Osteoblast (primary cell): Measurements from ENCODE around the gene TDRD9. TPM values are rescaled to one million over a fixed set of nuclear protein-coding genes. Genes with fewer than 3 reads are reported as not detected.

ENCODE experiments used
- DNase-seq: peaks from one replicate; pipeline ENCODE4 v3.0.0; 2011; ENCODE audit warnings: low spot score, mixed read lengths; ENCODE audit not compliant: insufficient read length; ENCODE audit errors: missing footprints
- H2AFZ ChIP-seq: 2 replicates; pipeline ENCODE4 v1.6.0; 2011; ENCODE audit warnings: mild to moderate bottlenecking, low read length
- H3K27ac ChIP-seq: 2 replicates; pipeline ENCODE4 v1.5.1; 2011; ENCODE audit warnings: mild to moderate bottlenecking, low read depth, low read length, moderate library complexity
- H3K27me3 ChIP-seq: 2 replicates; pipeline ENCODE4 v1.6.0; 2012; ENCODE audit warnings: mild to moderate bottlenecking, control low read depth, inconsistent platforms, low read length, moderate library complexity; ENCODE audit not compliant: insufficient read depth
- H3K36me3 ChIP-seq: 2 replicates; pipeline ENCODE4 v1.5.1; 2011; ENCODE audit warnings: mild to moderate bottlenecking, low read length, control low read depth, moderate library complexity; ENCODE audit not compliant: insufficient read depth
- H3K4me1 ChIP-seq: 2 replicates; pipeline ENCODE4 v1.5.1; 2011; ENCODE audit warnings: mild to moderate bottlenecking, low read length, control low read depth, moderate library complexity; ENCODE audit not compliant: insufficient read depth
- H3K4me2 ChIP-seq: 2 replicates; pipeline ENCODE4 v1.6.0; 2011; ENCODE audit warnings: mild to moderate bottlenecking, low read length; ENCODE audit not compliant: insufficient read depth
- H3K4me3 ChIP-seq: fragments of 200-600 bp; sonication (generic); 3 replicates; pipeline ENCODE4 v1.5.1; 2012; ENCODE audit warnings: mild to moderate bottlenecking, low read length, inconsistent platforms; ENCODE audit not compliant: insufficient read depth
- H3K79me2 ChIP-seq: 2 replicates; pipeline ENCODE4 v1.6.0; 2012; ENCODE audit warnings: mild to moderate bottlenecking, low read length, control low read depth, inconsistent platforms; ENCODE audit not compliant: insufficient read depth
- H3K9me3 ChIP-seq: 2 replicates; pipeline ENCODE4 v1.5.1; 2011; ENCODE audit warnings: low read depth, low read length, control low read depth
- H4K20me1 ChIP-seq: 2 replicates; pipeline ENCODE4 v1.6.0; 2012; ENCODE audit warnings: mild to moderate bottlenecking, low read length, control low read depth; ENCODE audit not compliant: insufficient read depth
- CTCF ChIP-seq: IDR thresholded peaks from 2 replicates; pipeline ENCODE4 v1.5.1; 2011; ENCODE audit warnings: mild to moderate bottlenecking, low read depth, low read length, moderate library complexity; ENCODE audit errors: extremely low read depth
- total RNA-seq: library from RNA; depleted of rRNA; stranded (reverse); fragments of >200 nt; gene quantifications from 2 replicates; pipeline ENCODE4 v1.2.3, GENCODE V29; 2012

Gene TDRD9
- total RNA-seq, 1 donor, result 1.1 TPM

- Histone ChIP-seq H3K4me3 (no peak overlapping the region), H3K79me2 (no peaks in the 10 kb centered on the region), H3K36me3 (no peaks in the 10 kb centered on the region), H3K4me2 (no peak overlapping the region), H3K4me1 (no peaks in the 10 kb centered on the region), H4K20me1 (no peaks in the 10 kb centered on the region), H3K27ac (no peak overlapping the region), H3K27me3 (no peaks in the 10 kb centered on the region), H3K9me3 (no peaks in the 10 kb centered on the region), H2AFZ (no peak overlapping the region)
- TF ChIP-seq CTCF, result no peak
- no peak for DNase-seq
Measured at GRCh38 chr14:103932791-103933490, 4.7 kb downstream of the TDRD9 start.

GRCh38 chr14:103935102-103935501, 6.8 kb downstream of the TDRD9 start:
- no peak overlapping the region for H3K27ac ChIP-seq
- H3K9me3 ChIP-seq, result no peaks in the 10 kb centered on the region
- peaks cover 7% of the 10 kb centered on the region for H3K27me3 ChIP-seq
- TF ChIP-seq CTCF, result no peak
- no peak for DNase-seq
- no peak overlapping the region for H3K4me3 ChIP-seq
- no peaks in the 10 kb centered on the region for H4K20me1 ChIP-seq
- H3K4me1 ChIP-seq, result no peaks in the 10 kb centered on the region
- H3K36me3 ChIP-seq, result no peaks in the 10 kb centered on the region
- H2AFZ ChIP-seq, result no peak overlapping the region
- H3K79me2 ChIP-seq, result no peaks in the 10 kb centered on the region
- H3K4me2 ChIP-seq, result no peak overlapping the region

GRCh38 chr14:103941462-103941861, 13.2 kb downstream of the TDRD9 start:
- no peak for TF ChIP-seq CTCF

GRCh38 chr14:103941973-103942736, 13.9 kb downstream of the TDRD9 start, which contains the start of gene RD3L:
Gene RD3L, minus strand, starts transcription at chr14:103942529. Its CDS starts 834 bp downstream, at chr14:103941695.
- no peaks in the 10 kb centered on the region for H4K20me1 ChIP-seq
- H3K79me2 ChIP-seq, result no peaks in the 10 kb centered on the region
- H3K4me1 ChIP-seq, result no peaks in the 10 kb centered on the region
- no peak within 1 kb of the TSS for H3K4me2 ChIP-seq
- no peak within 1 kb of the TSS for H2AFZ ChIP-seq
- H3K36me3 ChIP-seq, result no peaks in the 10 kb centered on the region
- no peaks in the 10 kb centered on the region for H3K9me3 ChIP-seq
- no peak within 1 kb of the TSS for H3K4me3 ChIP-seq
- TF ChIP-seq CTCF, result no peak
- H3K27ac ChIP-seq, result no peak within 1 kb of the TSS
- peaks cover 29% of the 10 kb centered on the region for H3K27me3 ChIP-seq
- DNase-seq, result no peak

More at GRCh38 chr14:103941462-103941861, 13.2 kb downstream of the TDRD9 start:
- no peak overlapping the region for H3K4me3 ChIP-seq
- H3K27ac ChIP-seq, result no peak overlapping the region
- H3K36me3 ChIP-seq, result no peaks in the 10 kb centered on the region
- H3K27me3 ChIP-seq, result peaks cover 29% of the 10 kb centered on the region
- H4K20me1 ChIP-seq, result no peaks in the 10 kb centered on the region
- H3K9me3 ChIP-seq, result no peaks in the 10 kb centered on the region
- no peak overlapping the region for H3K4me2 ChIP-seq
- H3K4me1 ChIP-seq, result no peaks in the 10 kb centered on the region
- no peak for DNase-seq
- H2AFZ ChIP-seq, result no peak overlapping the region
- no peaks in the 10 kb centered on the region for H3K79me2 ChIP-seq
